ENCODE data around the gene ABCB9. TPM values are rescaled to one million over a fixed set of nuclear protein-coding genes. Genes with fewer than 3 reads are reported as not detected.

ABCB9 gene
- total RNA-seq, 2 donors from 2014 or later: 8.2 to 50.0 TPM

DNA sequence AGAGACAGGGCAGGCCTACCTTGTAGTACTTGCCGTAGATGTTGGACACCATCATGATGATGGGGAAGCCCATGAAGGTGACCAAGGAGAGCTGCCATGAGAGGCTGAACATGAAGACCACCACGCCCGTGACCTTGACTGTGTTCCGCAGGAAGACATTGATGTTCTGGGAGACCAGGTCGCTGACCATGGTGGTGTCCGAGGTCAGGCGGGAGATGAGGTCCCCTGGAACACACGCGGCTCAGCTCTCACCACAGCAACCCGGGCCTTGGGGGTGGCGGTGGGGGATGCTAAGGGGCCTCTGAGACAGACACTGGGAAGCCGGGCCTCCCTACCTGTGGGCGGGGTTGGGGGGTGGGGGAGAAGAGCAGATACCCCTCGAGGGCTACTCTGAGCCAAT is 17.7 kb downstream of the ABCB9 start:
- H3K4me1 ChIP-seq (replicated peaks): no peaks in the 10 kb centered on the region
- no peak overlapping the region for H3K27ac ChIP-seq
- no peaks in the 10 kb centered on the region for H3K27me3 ChIP-seq (replicated peaks; ENCODE audit: insufficient read depth)
- no peak overlapping the region for H3K4me3 ChIP-seq
- no peak for TF ChIP-seq POLR2A (IDR thresholded peaks at IDR 0.05)
- TF ChIP-seq POLR2AphosphoS5 (IDR thresholded peaks at IDR 0.05): no peak
- TF ChIP-seq, protein P1, sequence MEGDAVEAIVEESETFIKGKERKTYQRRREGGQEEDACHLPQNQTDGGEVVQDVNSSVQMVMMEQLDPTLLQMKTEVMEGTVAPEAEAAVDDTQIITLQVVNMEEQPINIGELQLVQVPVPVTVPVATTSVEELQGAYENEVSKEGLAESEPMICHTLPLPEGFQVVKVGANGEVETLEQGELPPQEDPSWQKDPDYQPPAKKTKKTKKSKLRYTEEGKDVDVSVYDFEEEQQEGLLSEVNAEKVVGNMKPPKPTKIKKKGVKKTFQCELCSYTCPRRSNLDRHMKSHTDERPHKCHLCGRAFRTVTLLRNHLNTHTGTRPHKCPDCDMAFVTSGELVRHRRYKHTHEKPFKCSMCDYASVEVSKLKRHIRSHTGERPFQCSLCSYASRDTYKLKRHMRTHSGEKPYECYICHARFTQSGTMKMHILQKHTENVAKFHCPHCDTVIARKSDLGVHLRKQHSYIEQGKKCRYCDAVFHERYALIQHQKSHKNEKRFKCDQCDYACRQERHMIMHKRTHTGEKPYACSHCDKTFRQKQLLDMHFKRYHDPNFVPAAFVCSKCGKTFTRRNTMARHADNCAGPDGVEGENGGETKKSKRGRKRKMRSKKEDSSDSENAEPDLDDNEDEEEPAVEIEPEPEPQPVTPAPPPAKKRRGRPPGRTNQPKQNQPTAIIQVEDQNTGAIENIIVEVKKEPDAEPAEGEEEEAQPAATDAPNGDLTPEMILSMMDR (IDR thresholded peaks at IDR 0.05): no peak
- intact Hi-C loops (cut with DNase I): no loop called here
- no peak for DNase-seq (ENCODE audit: low spot score)
- H3K9me3 ChIP-seq: no peaks in the 10 kb centered on the region
- WGBS: 91% methylated on average over 14 of the region's 14 CpGs
- H3K36me3 ChIP-seq: no peaks in the 10 kb centered on the region

DNA sequence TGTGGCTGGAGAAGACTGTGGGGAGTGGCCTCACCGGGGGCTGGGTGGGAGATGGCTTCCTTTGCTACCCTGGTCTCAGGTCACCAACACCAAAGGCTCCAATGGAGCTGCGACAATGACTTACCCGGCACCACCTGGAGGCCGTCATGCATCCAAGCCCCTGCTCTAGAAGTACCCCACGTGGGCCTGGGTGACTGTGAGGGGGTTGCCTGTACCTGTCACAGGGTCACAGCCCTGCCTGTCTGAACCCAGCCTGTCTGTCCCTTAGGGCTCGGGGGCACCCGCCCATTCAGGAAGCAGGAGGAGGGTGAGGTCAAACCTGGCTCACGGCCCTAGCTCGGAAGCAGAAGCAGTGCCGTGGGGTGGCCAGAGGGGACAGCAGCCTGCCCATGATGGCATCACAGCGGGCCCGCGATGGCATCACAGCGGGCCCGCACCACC is 18.9 kb downstream of the ABCB9 start:
- 56% methylated on average over 15 of the region's 15 CpGs for WGBS
- no peak for DNase-seq (ENCODE audit: low spot score)
- H3K4me3 ChIP-seq: no peak overlapping the region
- H3K4me1 ChIP-seq (replicated peaks): no peaks in the 10 kb centered on the region
- TF ChIP-seq, protein P1 (IDR thresholded peaks at IDR 0.05): peak in 2 of 4 experiments; percentile 28 to 56
- no peak for TF ChIP-seq POLR2AphosphoS5 (IDR thresholded peaks at IDR 0.05)
- peak overlapping the region; percentile 68 to 78 for H3K27ac ChIP-seq
- no peaks in the 10 kb centered on the region for H3K36me3 ChIP-seq
- intact Hi-C loops (cut with DNase I): no loop called here
- H3K9me3 ChIP-seq: no peaks in the 10 kb centered on the region
- no peaks in the 10 kb centered on the region for H3K27me3 ChIP-seq (replicated peaks; ENCODE audit: insufficient read depth)

DNA sequence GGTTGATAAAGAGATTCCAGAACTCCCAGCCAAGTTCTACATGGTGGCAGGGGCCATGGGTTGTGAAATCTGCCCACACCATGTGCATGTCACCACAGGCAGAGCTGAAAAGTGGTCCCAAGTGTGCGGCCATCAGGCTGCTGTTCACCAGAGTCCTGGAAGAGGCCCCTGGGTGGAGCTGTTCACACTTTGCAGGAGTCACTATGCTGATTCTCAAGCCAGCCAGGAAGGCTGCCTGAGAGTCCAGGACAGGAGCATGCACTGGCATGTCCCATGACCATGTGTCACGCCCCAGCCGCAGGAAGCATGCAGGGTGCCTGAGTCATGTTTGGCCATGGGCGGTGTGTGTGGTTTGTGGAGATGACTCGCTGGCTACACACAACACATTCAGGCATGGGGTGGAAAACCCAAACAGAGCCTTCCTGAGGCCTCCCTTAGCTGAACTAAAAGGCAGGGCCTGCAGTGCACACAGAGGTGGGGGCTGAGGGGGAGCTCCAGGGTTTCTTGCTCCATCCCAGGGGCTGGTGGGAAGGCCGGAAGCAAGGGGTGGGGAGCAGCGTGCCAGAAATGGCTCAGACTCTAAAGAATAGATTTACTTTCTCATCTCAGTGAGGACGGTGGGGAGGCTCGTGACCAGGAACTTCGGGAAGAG is 19.4 kb downstream of the ABCB9 start:
- Histone ChIP-seq H3K4me1 (replicated peaks) (no peaks in the 10 kb centered on the region), H3K36me3 (no peaks in the 10 kb centered on the region), H3K4me3 (no peak overlapping the region), H3K27ac (peak overlapping the region; percentile 68 to 78), H3K9me3 (no peaks in the 10 kb centered on the region), H3K27me3 (replicated peaks; ENCODE audit: insufficient read depth) (no peaks in the 10 kb centered on the region)
- TF ChIP-seq POLR2A (IDR thresholded peaks at IDR 0.05) (no peak), POLR2AphosphoS5 (IDR thresholded peaks at IDR 0.05) (peak; percentile 94)
- TF ChIP-seq, protein P1 (IDR thresholded peaks at IDR 0.05): peak in 2 of 4 experiments; percentile 38 to 60
- DNase-seq (ENCODE audit: low spot score): peak; percentile 93
- 45% methylated on average over 10 of the region's 10 CpGs for whole genome bisulfite sequencing
- intact Hi-C loops (cut with DNase I): no loop called here

DNA sequence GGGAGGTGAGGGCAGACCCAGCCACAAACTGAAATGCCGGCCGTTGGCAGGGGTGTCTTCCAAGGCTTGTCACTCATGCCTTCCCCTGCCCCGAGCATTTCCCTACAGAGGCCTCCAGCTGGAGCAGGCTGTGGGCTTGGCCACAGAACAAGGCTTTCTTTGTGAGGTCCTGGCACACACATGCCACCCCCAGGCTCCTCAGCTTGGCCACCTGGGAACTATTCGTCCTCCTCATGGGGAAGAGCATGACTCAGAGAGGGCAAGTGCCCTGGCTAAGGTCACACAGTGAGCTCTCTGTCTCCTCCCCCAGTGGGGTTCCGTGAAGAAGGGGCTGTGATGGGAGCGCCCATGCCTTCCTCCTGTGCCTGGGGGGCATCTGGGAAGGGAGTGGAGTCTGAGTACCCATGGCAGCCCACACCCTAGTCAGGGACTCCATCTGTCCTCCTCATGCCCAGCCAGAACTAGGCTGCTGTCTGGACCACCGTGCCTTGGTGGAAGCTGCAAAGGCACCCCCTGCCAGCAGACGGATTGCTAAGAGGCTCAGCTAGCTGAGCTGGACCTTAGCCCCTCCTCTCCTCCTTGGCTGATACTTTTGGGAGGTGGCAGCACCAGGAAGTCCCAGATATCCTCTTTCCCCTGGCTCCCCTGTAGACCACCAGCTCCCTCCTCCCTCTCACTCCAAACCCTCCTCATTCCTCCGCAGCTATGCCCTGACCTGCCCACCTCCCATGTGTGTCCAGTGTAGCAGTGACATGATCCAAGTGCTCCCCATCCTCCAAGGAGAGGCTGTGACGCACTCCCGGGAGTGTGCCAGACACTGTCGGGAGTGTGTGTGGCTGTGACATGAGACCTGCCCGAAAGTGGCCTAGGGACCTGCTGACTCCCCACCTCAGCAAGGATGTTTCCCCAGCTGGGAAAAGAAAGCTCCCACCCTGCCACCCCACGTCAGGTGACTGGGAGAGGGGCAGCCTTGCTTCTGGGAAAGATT is 21.4 kb downstream of the ABCB9 start:
- intact Hi-C loops (cut with DNase I): no loop called here
- Histone ChIP-seq H3K27ac (peak overlapping the region; percentile 55 to 63), H3K4me1 (replicated peaks) (no peaks in the 10 kb centered on the region)

More for the DNA sequence above, 21.4 kb downstream of the ABCB9 start:
- peak; percentile 67 for DNase-seq (ENCODE audit: low spot score)
- H3K36me3 ChIP-seq: no peaks in the 10 kb centered on the region
- 50% methylated on average over 14 of the region's 14 CpGs for WGBS
- H3K27me3 ChIP-seq (replicated peaks; ENCODE audit: insufficient read depth): no peaks in the 10 kb centered on the region
- H3K9me3 ChIP-seq: no peaks in the 10 kb centered on the region
- no peak overlapping the region for H3K4me3 ChIP-seq
- TF ChIP-seq POLR2AphosphoS5 (IDR thresholded peaks at IDR 0.05): peak; percentile 62
- TF ChIP-seq, protein P1 (IDR thresholded peaks at IDR 0.05): no peak

All from prostate gland (tissue), 2 donors.